Stimulated activated CD8-positive, alpha-beta memory T cell treated with anti-CD3 and anti-CD28 coated beads, Interleukin-7, amount 100 ng/mL, for 4 hours (primary cell): ENCODE data around the gene NECTIN4.
"Not testable (repeated sequence)": the region's sequence is repeated elsewhere in the genome, so short reads cannot be mapped to it uniquely, and the experiment has no call there.

Experiments
- DNase-seq, 2 donors: peaks; one replicate each; pipeline ENCODE4 v3.0.0-alpha.2; 2020; ENCODE audit warnings: low read depth in 2 of 2

Gene NECTIN4

GRCh38 chr1:161059293-161059692, 30.1 kb downstream of the NECTIN4 start:
- no peak for DNase-seq

GRCh38 chr1:161054805-161055204, 34.6 kb downstream of the NECTIN4 start:
- DNase-seq: no peak

- DNase-seq: no peak
Measured at GRCh38 chr1:161054232-161054631, 35.1 kb downstream of the NECTIN4 start.

GRCh38 chr1:161052899-161053298, 36.5 kb downstream of the NECTIN4 start:
- DNase-seq: no peak

GRCh38 chr1:161051219-161051618, 38.1 kb downstream of the NECTIN4 start:
- DNase-seq: no peak

- no peak for DNase-seq
Measured at GRCh38 chr1:161048949-161049722, 40.2 kb downstream of the NECTIN4 start.

- DNase-seq: no peak
Measured at GRCh38 chr1:161047436-161048420, 41.6 kb downstream of the NECTIN4 start.

- DNase-seq: no peak
Measured at GRCh38 chr1:161046605-161047228, 42.6 kb downstream of the NECTIN4 start.

- DNase-seq: peak; percentile 86
Measured at GRCh38 chr1:161045736-161046604, 43.4 kb downstream of the NECTIN4 start, which contains the start of gene USF1. Gene USF1 (minus strand): TSS chr1:161045977. CDS start chr1:161043275, 2,702 bp downstream.

- DNase-seq: peak; percentile 50 to 55
Measured at GRCh38 chr1:161044908-161045735, 44.2 kb downstream of the NECTIN4 start.

- DNase-seq: no peak
Measured at GRCh38 chr1:161044535-161044907, 44.8 kb downstream of the NECTIN4 start.

- DNase-seq: no peak
Measured at GRCh38 chr1:161039546-161039945, 49.8 kb downstream of the NECTIN4 start.

- DNase-seq: no peak
Measured at GRCh38 chr1:161039154-161039545, 50.2 kb downstream of the NECTIN4 start.

GRCh38 chr1:161038523-161039153, 50.7 kb downstream of the NECTIN4 start, which contains the start of gene TSTD1:
Gene TSTD1 (minus strand): TSS chr1:161038964. CDS start chr1:161038889, 75 bp downstream.
- peak; percentile 75 to 86 for DNase-seq

GRCh38 chr1:161037661-161038522, 51.5 kb downstream of the NECTIN4 start:
- no peak for DNase-seq

- DNase-seq: no peak
Measured at GRCh38 chr1:161033751-161034150, 55.6 kb downstream of the NECTIN4 start.

GRCh38 chr1:161032409-161032808, 56.9 kb downstream of the NECTIN4 start:
- DNase-seq: no peak

GRCh38 chr1:161031874-161032273, 57.5 kb downstream of the NECTIN4 start:
- no peak for DNase-seq

- DNase-seq: not testable (repeated sequence)
Measured at GRCh38 chr1:161029466-161029865, 59.9 kb downstream of the NECTIN4 start.
